Prostate gland (tissue), 2 donors: Measurements from ENCODE around the gene ESYT2.

ENCODE experiments used
- CTCF ChIP-seq, 4 experiments: fragments of 200-600 bp in 2 of 4; fragments of 450-650 bp in 2 of 4; sonication (generic) in 2 of 4; IDR thresholded peaks; 1 replicate in 3 of 4; 2 replicates in 1 of 4; pipeline ENCODE4 v1.5.1; 2016 to 2019; ENCODE audit warnings: antibody characterized with exemption in 4 of 4, mild to moderate bottlenecking in 2 of 4, moderate library complexity in 2 of 4
- POLR2AphosphoS5 ChIP-seq: sonication (generic); formaldehyde crosslinking; IDR thresholded peaks from one replicate; pipeline ENCODE4 v1.6.1; 2017; ENCODE audit warnings: antibody characterized with exemption

- TF ChIP-seq CTCF (IDR thresholded peaks at IDR 0.05) (no peak), POLR2AphosphoS5 (no peak)
Observed at GRCh38 chr7:158685693-158686092, 143.6 kb downstream of the ESYT2 start.
